Kidney (tissue), 14 donors: ENCODE data around the gene S100A12. TPM values are rescaled to one million over a fixed set of nuclear protein-coding genes. Genes with fewer than 3 reads are reported as not detected.
A peak's percentile ranks its signal among the peaks of the same experiment; 100 is the strongest.
"Not testable (repeated sequence)": the region's sequence is repeated elsewhere in the genome, so short reads cannot be mapped to it uniquely, and the experiment has no call there.

ENCODE experiments used
- DNase-seq, 5 donors: peaks; one replicate each; pipeline ENCODE4 v3.0.0-alpha.2; 2013 to 2020
- FAIRE-seq: peaks from 2 replicates; lab custom pipeline; 2012; peaks lifted over from hg19 to GRCh38; lab: Jason Lieb, UNC
- H3K27ac ChIP-seq, 2 donors: one replicate each; pipeline ENCODE4 v1.7.0; 2013; ENCODE audit warnings: low read depth in 2 of 2, low read length in 2 of 2, inconsistent platforms in 1 of 2
- H3K27me3 ChIP-seq: one replicate; pipeline ENCODE4 v1.7.1; 2013; ENCODE audit warnings: low read length, inconsistent platforms; ENCODE audit not compliant: control insufficient read depth, insufficient read depth
- H3K36me3 ChIP-seq, 3 donors: one replicate each; pipeline versions ENCODE4 v1.7.0 to v1.7.1; 2013; ENCODE audit warnings: low read length in 3 of 3, control low read depth in 1 of 3, inconsistent platforms in 1 of 3; ENCODE audit not compliant: insufficient read depth in 3 of 3, control insufficient read depth in 2 of 3
- H3K4me1 ChIP-seq, 3 donors: one replicate each; pipeline versions ENCODE4 v1.7.0 to v1.7.1; 2013; ENCODE audit warnings: low read length in 3 of 3, inconsistent platforms in 1 of 3, low read depth in 1 of 3; ENCODE audit not compliant: control insufficient read depth in 2 of 3, insufficient read depth in 2 of 3
- H3K4me3 ChIP-seq, 3 donors: one replicate each; pipeline versions ENCODE4 v1.7.0 to v1.8.1; 2013; ENCODE audit warnings: low read length in 3 of 3, control low read depth in 1 of 3, inconsistent platforms in 1 of 3
- H3K9ac ChIP-seq, 3 donors: one replicate each; pipeline versions ENCODE4 v1.7.0 to v1.7.1; 2013; ENCODE audit warnings: low read length in 3 of 3, control low read depth in 1 of 3, inconsistent platforms in 1 of 3
- H3K9me3 ChIP-seq, 3 donors: one replicate each; pipeline versions ENCODE4 v1.7.0 to v1.7.1; 2013; ENCODE audit warnings: low read length in 3 of 3, control low read depth in 1 of 3, inconsistent platforms in 1 of 3; ENCODE audit not compliant: control insufficient read depth in 2 of 3, insufficient read depth in 1 of 3
- CTCF ChIP-seq: IDR thresholded peaks from 3 replicates; pipeline ENCODE4 v1.5.1; 2012; ENCODE audit warnings: mild to moderate bottlenecking, moderate library complexity, borderline replicate concordance; ENCODE audit not compliant: insufficient read depth; ENCODE audit errors: extremely low read depth
- intact Hi-C: fragments of 100-400 bp; cut with DNase I; formaldehyde crosslinking; loops from one replicate; pipeline ENCODE4 v1.11.1; 2022
- polyA plus RNA-seq: library from polyadenylated mRNA; stranded (reverse); fragments of 350-450 nt; fragmentation: Illumina TruSeq; extraction: RNeasy Lipid Tissue Mini Kit (QIAGEN cat#74804); gene quantifications from one replicate; pipeline ENCODE4 v1.2.3, GENCODE V29; 2014; ENCODE audit warnings: low read depth, low replicate concordance; ENCODE audit not compliant: insufficient read depth
- total RNA-seq: library from RNA; stranded (reverse); fragmentation: NEBNext Ultra II Directional; extraction: Animal tissue kit (Norgen Biotek cat#: 25700); gene quantifications from one replicate; pipeline ENCODE4 v1.2.1, GENCODE V29; 2021
- donor health status: control.
- donor health status: control.
- donor health status: control.
- donor health status: control.
- donor health status: control.
- donor health status: DM: yes; HTN: yes; CAD: no.
- donor health status: Normal renal cell carcinoma (clear cell type).

S100A12 gene
- total and polyA plus RNA-seq, 2 donors from 2014 or later = 1.3 to 2.7 TPM

GRCh38 chr1:153348511-153349362 lies 26.7 kb downstream of the S100A12 start, which contains the start of gene PGLYRP4:
PGLYRP4 (minus strand) TSS chr1:153348841; CDS start chr1:153347932, 909 bp downstream.
- H3K9ac ChIP-seq = no peak within 1 kb of the TSS
- TF ChIP-seq CTCF = no peak
- no peak within 1 kb of the TSS for H3K27ac ChIP-seq
- H3K27me3 ChIP-seq = no peaks in the 10 kb centered on the region
- DNase-seq = peak in 1 of 5 donors; percentile 6
- H3K36me3 ChIP-seq = no peaks in the 10 kb centered on the region
- intact Hi-C loops = no loop called here
- H3K9me3 ChIP-seq = no peaks in the 10 kb centered on the region
- FAIRE-seq = no peak
- H3K4me1 ChIP-seq = no peaks in the 10 kb centered on the region
- no peak within 1 kb of the TSS for H3K4me3 ChIP-seq

GRCh38 chr1:153347856-153348255 lies 27.6 kb downstream of the S100A12 start:
- Histone ChIP-seq H3K27ac (no peak overlapping the region), H3K9ac (no peak overlapping the region), H3K4me1 (no peaks in the 10 kb centered on the region), H3K36me3 (no peaks in the 10 kb centered on the region), H3K27me3 (no peaks in the 10 kb centered on the region), H3K9me3 (no peaks in the 10 kb centered on the region), H3K4me3 (no peak overlapping the region)
- DNase-seq = peak in 1 of 5 donors; percentile 8
- intact Hi-C loops = no loop called here
- FAIRE-seq = no peak
- TF ChIP-seq CTCF = no peak

DNA sequence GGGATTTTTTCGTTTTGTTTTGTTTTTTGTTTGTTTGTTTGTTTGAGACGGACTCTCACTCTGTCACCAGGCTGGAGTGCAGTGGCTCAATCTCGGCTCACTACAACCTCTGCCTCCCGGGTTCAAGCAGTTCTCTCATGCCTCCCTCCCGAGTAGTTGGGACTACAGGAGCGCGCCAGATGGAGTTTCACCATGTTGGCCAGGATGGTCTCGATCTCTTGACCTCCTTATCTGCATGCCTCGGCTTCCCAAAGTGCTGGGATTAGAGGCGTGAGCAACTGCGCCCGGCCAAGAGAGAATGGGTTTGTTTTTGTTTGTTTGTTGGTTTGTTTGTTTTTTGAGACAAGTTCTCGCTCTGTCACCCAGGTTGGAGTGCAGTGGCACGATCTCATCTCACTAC lies 28.4 kb downstream of the S100A12 start:
- H3K9me3 ChIP-seq, FAIRE-seq, H3K27me3 ChIP-seq, H3K36me3 ChIP-seq, H3K4me1 ChIP-seq, H3K4me3 ChIP-seq, intact Hi-C loops, H3K9ac ChIP-seq, H3K27ac ChIP-seq: not testable (repeated sequence)
- DNase-seq = peak in 1 of 5 donors; percentile 9

GRCh38 chr1:153346077-153346723 lies 29.2 kb downstream of the S100A12 start:
- no peak overlapping the region for H3K27ac ChIP-seq
- FAIRE-seq (no peak), DNase-seq (peak in 1 of 5 donors; percentile 7)
- intact Hi-C loops = no loop called here
- no peak overlapping the region for H3K4me3 ChIP-seq
- H3K36me3 ChIP-seq = no peaks in the 10 kb centered on the region
- H3K9me3 ChIP-seq = no peaks in the 10 kb centered on the region
- H3K4me1 ChIP-seq = no peaks in the 10 kb centered on the region
- H3K9ac ChIP-seq = no peak overlapping the region
- TF ChIP-seq CTCF = no peak
- H3K27me3 ChIP-seq = no peaks in the 10 kb centered on the region
